AG08395 (cell line): ENCODE results near the gene HLF.

ENCODE experiments used
- DNase-seq: peaks from one replicate; pipeline ENCODE4 v3.0.0; 2012; ENCODE audit warnings: mixed read lengths, low spot score

Gene HLF

GRCh38 chr17:55258578-55259135 lies 6.1 kb upstream of the HLF start:
- no peak for DNase-seq

GRCh38 chr17:55259684-55260111 lies 5.1 kb upstream of the HLF start:
- no peak for DNase-seq

DNA sequence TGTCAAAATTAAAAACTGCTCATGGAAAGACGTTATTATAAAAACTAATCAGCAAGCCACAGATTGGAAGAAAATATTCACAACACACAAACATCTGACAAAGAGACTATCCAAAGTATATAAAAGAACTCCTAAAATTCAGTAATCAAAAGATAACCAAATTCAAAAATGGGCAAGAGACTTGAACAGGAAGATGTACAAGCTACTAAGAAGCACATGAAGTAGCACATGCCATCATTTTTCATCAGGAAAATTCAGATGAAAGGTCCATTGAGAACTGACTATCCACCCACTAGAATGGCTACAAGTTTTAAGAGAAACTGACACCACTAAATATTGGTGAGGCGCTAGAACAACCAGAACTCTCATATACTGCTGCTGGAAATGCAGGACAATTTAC lies 3.4 kb upstream of the HLF start:
- no peak for DNase-seq

DNA sequence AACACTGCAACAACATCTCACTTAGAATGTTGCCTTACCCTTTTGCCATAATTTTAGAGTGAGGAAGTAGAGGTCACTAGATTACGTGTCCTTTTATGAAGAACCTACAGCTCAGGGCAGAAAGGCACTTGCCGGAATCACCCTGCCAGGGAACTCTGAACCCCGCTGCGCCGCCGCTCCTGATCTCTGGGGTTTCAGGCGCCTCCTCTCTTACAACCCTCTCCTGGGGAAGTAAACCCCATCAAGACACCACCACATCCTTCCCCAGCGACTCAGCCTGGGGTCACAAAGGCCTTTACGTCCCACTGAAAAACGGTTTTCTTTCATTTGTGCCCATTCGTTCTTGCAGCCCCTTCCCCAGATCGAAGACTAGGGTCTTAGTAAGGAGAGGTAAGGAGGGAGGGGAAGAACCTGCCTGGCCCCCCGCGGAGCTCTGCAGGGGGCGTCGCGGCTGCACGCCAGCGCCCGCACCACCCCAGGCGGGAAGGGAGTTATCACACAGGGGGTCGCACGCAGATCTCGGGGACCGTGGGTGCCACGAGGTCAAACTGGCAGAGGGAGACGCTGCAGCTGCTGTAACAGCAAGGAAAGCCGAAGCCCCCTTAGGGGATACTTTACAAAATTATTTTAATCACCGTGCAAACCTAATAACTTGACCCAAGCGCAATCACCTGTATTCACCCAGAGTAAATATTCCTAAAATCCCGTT lies 1.0 kb upstream of the HLF start:
- no peak for DNase-seq

GRCh38 chr17:55264278-55264644 lies 499 bp upstream of the HLF start:
- no peak for DNase-seq

GRCh38 chr17:55265311-55266021 lies 706 bp downstream of the HLF start:
- no peak for DNase-seq

- no peak for DNase-seq
Observed at GRCh38 chr17:55266051-55266957, 1.5 kb downstream of the HLF start.

GRCh38 chr17:55266958-55267688 lies 2.4 kb downstream of the HLF start:
- no peak for DNase-seq

GRCh38 chr17:55267777-55268648 lies 3.3 kb downstream of the HLF start:
- no peak for DNase-seq

- no peak for DNase-seq
Observed at GRCh38 chr17:55268649-55269480, 4.1 kb downstream of the HLF start.

DNA sequence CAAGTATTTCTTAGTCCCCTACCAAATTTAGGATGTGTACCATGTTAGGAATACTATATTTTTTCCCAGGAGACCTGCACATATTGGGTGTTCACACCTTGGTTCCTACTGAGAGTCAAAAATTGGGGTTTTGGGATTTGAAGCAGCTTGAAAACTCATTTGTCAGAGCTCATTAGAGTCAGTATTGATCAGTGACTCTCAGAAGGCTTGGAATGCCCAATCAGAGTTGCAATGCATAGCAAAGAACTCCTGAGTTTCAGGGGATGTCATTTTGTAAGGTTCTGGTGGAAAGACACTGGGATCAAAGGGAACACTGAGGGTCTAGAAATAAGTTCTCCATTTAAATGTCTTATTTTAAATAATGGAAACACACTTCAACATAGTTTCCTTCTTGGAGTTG lies 5.1 kb downstream of the HLF start:
- no peak for DNase-seq

DNA sequence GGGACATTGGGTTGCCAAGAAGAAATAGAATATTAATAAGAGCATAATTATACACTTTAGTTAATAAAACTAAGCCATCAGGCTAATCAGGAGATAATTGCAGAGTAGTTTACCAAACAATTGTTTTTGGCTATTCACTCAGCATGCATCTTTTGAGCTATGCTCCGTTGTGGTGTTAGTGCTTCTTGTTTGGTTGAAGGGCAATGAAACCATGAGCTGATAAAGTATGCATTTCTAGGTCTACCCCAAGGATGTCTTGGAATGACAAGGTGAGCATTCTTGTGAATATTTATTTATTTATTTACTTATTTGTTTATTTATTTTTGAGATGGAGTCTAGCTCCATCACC lies 6.4 kb downstream of the HLF start:
- no peak for DNase-seq

DNA sequence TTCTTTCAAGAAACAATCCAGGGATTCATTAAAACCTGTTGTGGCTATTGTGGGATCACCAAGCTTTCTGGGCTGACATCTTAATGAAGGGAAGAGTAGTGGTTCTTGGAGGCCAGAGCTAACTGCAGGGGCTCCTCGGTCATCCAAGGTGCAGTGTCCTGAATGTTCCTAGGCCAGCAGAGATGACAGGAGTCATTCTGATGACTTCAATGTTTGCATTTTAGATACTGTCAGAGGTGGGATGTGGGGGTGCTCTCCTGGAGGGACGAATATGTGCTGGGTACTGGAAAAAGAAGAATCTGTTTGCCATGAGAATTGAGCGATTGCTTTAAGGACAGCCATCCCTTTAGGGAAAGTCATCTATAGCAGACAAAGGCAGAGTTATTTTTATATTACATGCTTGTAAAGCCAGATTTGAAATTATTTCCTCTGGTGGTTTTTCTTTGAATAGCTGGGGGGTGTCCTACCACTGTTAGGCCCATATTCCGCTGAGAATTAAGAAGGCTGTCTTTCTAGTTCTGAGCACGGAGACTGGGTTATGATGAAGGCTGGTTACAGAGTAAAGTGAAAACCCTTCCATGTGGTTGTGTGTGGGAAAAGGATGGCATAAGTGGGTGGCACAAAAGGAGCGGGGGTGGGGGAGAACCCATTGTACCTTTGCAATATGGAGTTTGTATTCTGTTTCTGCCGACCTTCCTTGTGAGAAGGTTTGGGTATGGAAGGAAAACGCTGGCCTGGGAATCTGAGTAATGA lies 7.4 kb downstream of the HLF start:
- DNase-seq = no peak

DNA sequence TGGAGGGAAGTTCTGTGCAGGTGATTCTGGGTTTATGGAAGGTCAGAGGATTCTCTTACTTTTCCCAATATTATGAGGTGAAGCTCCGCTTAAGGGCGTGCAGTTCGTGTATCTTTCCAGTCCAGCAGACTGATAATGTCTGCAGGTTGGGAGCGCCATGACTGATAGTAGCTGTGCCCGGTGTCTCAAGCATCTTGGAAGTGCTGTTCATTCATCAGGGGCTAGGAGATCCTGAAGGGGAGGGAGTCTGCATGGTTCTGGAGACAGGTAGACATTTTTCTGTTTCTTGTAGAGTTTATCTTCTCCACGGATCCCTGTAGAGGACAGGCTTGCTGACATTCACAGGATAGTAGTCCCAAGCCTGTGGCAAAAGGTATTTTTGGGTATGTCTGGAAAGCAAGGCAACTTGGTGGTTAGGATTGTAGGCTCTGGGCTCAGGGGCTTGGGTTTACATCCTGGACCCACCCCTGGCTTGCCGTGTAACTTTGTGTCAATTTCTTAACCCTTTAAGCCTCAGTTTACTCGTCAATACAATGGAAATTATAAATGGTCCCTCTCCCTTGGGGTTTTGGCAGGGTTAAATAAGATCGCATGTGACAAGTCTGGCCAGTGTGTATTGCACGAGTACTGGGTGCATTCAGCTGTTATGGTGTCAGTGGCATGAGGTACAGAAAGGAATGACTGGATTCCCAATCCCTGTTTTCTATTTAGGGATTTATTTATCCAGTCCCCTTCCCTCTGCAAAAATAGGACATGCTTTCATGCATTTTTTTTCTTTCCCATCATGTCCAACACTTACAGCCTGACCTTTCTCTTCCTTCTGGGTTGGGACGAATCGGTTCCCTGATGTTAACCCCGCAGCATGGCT lies 8.2 kb downstream of the HLF start:
- DNase-seq = no peak

- peak; percentile 44 for DNase-seq
Observed at GRCh38 chr17:55273579-55274354, 9.0 kb downstream of the HLF start.

DNA sequence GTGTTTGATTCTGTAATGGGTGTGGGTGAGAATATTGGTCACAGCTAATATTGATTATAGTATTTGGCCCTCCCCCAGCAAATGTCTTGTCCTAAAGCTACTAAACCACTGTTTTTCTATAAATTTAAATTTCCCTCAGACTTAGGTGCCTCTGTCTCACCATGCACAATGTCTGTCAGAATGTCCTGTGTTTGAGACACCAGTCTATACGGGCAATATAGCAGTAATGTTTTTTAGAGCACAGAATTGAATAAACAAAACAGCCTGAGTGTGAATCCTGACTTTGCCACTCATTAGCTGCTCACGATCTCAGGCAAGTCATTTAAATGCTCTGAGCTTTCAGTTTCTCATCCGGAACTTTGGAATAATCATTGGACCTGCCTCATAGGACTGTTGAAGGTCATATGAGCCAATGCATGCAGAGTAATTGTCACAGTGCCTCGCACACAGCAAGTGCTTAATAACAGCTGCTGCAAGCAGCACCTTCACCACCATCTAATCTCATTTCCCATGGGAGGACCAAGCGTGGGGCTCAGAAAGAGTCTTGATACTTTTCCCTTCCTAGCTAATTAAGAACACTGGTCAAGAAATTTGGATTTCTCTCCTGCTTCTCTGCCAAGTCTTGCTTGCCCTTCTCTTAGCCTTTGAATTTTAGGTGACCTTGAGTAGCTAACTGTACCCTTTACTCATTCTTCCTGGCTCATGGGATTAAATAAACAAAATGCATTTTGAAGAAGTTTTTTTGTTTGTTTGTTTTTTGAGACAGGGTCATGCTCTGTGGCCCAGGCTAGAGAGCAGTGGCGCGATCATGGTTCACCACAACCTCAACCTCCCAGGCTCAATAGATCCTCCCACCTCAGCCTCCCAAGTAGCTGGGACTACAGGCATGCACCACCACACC lies 9.8 kb downstream of the HLF start:
- no peak for DNase-seq
